H1 (cell line): ENCODE data around the gene FBXO8.

ENCODE experiments used
- ATF3 ChIP-seq: IDR thresholded peaks from 2 replicates; pipeline ENCODE4 v1.6.1; 2011; ENCODE audit warnings: low read depth, mild to moderate bottlenecking, low read length; ENCODE audit not compliant: insufficient read depth
- CTCF ChIP-seq, 3 experiments: IDR thresholded peaks; 1 replicate in 2 of 3; 2 replicates in 1 of 3; pipeline versions ENCODE4 v1.5.1 to v1.6.1; 2011; ENCODE audit warnings: low read length in 3 of 3, mild to moderate bottlenecking in 3 of 3, inconsistent platforms in 2 of 3, low read depth in 1 of 3, moderate library complexity in 1 of 3; ENCODE audit not compliant: insufficient read depth in 1 of 3; ENCODE audit errors: control extremely low read depth in 1 of 3
- EP300 ChIP-seq, 2 experiments: IDR thresholded peaks; 1 replicate in 1 of 2; 2 replicates in 1 of 2; pipeline ENCODE4 v1.6.1; 2011 to 2012; ENCODE audit warnings: low read depth in 2 of 2, low read length in 2 of 2, mild to moderate bottlenecking in 2 of 2, borderline replicate concordance in 1 of 2, inconsistent platforms in 1 of 2, moderate library complexity in 1 of 2
- EZH2 ChIP-seq: fragments of 200-600 bp; sonication (generic); IDR thresholded peaks from 2 replicates; pipeline ENCODE4 v1.7.1; 2012; ENCODE audit warnings: low read depth, mild to moderate bottlenecking, moderate library complexity, low read length, inconsistent platforms; ENCODE audit not compliant: severe bottlenecking
- GTF2F1 ChIP-seq: IDR thresholded peaks from 2 replicates; pipeline ENCODE4 v1.6.1; 2012; ENCODE audit warnings: low read depth, low read length, improper control_type of control experiment, borderline replicate concordance
- JUN ChIP-seq: IDR thresholded peaks from 2 replicates; pipeline ENCODE4 v1.6.1; 2011; ENCODE audit warnings: low read depth, mild to moderate bottlenecking, improper control_type of control experiment, low read length
- MAX ChIP-seq: IDR thresholded peaks from 2 replicates; pipeline ENCODE4 v1.6.1; 2012; ENCODE audit warnings: inconsistent platforms
- NRF1 ChIP-seq: IDR thresholded peaks from 2 replicates; pipeline ENCODE4 v1.6.1; 2011; ENCODE audit warnings: mild to moderate bottlenecking, low read depth, low read length, improper control_type of control experiment
- POLR2AphosphoS5 ChIP-seq: IDR thresholded peaks from 2 replicates; pipeline ENCODE4 v1.6.1; 2011; ENCODE audit warnings: low read depth, low read length
- RAD21 ChIP-seq, 2 experiments: IDR thresholded peaks in 1 of 2; conservative IDR thresholded peaks in 1 of 2; 2 replicates each; pipeline ENCODE4 v1.6.1; 2011; ENCODE audit warnings: low read depth in 2 of 2, low read length in 2 of 2, improper control_type of control experiment in 1 of 2, inconsistent platforms in 1 of 2, mild to moderate bottlenecking in 1 of 2, moderate library complexity in 1 of 2
- RFX5 ChIP-seq: IDR thresholded peaks from 2 replicates; pipeline ENCODE4 v1.6.1; 2011; ENCODE audit warnings: low read depth, low read length, improper control_type of control experiment, borderline replicate concordance
- RNF2 ChIP-seq: fragments of 200-900, 300-1000 bp; sonication (generic); IDR thresholded peaks from 2 replicates; pipeline ENCODE4 v1.7.1; 2016; ENCODE audit warnings: borderline replicate concordance, low read depth, mild to moderate bottlenecking, antibody characterized with exemption, low read length; ENCODE audit not compliant: poor library complexity, severe bottlenecking; ENCODE audit errors: missing control alignments
- USF2 ChIP-seq: IDR thresholded peaks from 2 replicates; pipeline ENCODE4 v1.6.1; 2011; ENCODE audit warnings: low read length, improper control_type of control experiment

- TF ChIP-seq NRF1 (no peak), CTCF (IDR thresholded peaks at IDR 0.05; ENCODE audit: control extremely low read depth in 1 of 3, insufficient read depth in 1 of 3, low read depth in 1 of 3, low read length in 3 of 3) (no peak), USF2 (no peak), EZH2 (no peak), RAD21 (IDR thresholded peaks at IDR 0.05 in 1 of 2, conservative IDR thresholded peaks at IDR 0.05 in 1 of 2; ENCODE audit: low read depth in 2 of 2, low read length in 2 of 2) (no peak), POLR2AphosphoS5 (no peak), EP300 (IDR thresholded peaks at IDR 0.05; ENCODE audit: borderline replicate concordance in 1 of 2, low read depth in 2 of 2, low read length in 2 of 2) (no peak), MAX (no peak), JUN (no peak), RNF2 (no peak), RFX5 (no peak), GTF2F1 (no peak), ATF3 (no peak)
Measured at GRCh38 chr4:174207367-174207766, 76.1 kb downstream of the FBXO8 start.
